GM12801 (cell line): ENCODE results near the gene TP73.

ENCODE experiments used
- TF ChIP-seq, protein P1 (sequence below): IDR thresholded peaks from one replicate; pipeline ENCODE4 v1.5.1; 2011; ENCODE audit warnings: control low read depth; ENCODE audit not compliant: insufficient read length; ENCODE audit errors: extremely low read depth

TP73 gene

DNA sequence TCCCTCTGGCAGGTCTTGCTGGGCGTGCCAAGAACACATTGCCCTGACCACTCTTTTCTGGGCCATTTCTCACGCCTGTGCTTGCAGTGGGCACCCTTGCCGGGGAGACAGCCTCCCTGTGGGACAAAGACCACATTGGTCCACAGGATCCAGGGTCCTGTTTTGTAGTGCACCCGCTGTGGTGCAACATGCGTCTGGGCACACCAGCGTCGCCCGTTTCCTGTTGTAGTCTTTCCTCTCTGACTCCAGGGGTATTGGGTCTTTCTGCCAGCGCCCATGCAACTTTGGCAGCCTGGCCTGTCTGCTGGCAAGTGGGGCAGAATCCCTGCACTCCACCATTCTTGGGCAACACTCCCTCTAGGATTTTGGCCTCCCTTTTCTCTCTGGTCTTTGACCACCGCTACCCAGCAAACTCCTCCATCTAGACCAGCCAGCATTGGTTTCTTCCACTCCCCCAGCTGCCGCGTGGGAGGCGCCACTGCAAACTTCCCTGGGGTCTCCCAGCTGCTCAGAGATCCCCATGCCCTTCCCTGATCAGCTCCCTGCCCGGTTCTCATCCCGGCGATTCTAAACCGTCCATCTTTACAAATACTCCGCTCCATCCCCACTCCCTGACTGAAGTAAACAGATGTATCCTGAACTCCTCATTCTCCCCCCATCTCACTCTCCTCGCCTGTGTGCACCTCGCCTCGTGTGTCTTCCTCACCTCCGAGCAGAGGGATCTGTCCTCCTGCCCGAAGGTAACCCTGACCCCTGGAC, 28.7 kb upstream of the TP73 start:
- TF ChIP-seq, protein P1, sequence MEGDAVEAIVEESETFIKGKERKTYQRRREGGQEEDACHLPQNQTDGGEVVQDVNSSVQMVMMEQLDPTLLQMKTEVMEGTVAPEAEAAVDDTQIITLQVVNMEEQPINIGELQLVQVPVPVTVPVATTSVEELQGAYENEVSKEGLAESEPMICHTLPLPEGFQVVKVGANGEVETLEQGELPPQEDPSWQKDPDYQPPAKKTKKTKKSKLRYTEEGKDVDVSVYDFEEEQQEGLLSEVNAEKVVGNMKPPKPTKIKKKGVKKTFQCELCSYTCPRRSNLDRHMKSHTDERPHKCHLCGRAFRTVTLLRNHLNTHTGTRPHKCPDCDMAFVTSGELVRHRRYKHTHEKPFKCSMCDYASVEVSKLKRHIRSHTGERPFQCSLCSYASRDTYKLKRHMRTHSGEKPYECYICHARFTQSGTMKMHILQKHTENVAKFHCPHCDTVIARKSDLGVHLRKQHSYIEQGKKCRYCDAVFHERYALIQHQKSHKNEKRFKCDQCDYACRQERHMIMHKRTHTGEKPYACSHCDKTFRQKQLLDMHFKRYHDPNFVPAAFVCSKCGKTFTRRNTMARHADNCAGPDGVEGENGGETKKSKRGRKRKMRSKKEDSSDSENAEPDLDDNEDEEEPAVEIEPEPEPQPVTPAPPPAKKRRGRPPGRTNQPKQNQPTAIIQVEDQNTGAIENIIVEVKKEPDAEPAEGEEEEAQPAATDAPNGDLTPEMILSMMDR, result no peak

DNA sequence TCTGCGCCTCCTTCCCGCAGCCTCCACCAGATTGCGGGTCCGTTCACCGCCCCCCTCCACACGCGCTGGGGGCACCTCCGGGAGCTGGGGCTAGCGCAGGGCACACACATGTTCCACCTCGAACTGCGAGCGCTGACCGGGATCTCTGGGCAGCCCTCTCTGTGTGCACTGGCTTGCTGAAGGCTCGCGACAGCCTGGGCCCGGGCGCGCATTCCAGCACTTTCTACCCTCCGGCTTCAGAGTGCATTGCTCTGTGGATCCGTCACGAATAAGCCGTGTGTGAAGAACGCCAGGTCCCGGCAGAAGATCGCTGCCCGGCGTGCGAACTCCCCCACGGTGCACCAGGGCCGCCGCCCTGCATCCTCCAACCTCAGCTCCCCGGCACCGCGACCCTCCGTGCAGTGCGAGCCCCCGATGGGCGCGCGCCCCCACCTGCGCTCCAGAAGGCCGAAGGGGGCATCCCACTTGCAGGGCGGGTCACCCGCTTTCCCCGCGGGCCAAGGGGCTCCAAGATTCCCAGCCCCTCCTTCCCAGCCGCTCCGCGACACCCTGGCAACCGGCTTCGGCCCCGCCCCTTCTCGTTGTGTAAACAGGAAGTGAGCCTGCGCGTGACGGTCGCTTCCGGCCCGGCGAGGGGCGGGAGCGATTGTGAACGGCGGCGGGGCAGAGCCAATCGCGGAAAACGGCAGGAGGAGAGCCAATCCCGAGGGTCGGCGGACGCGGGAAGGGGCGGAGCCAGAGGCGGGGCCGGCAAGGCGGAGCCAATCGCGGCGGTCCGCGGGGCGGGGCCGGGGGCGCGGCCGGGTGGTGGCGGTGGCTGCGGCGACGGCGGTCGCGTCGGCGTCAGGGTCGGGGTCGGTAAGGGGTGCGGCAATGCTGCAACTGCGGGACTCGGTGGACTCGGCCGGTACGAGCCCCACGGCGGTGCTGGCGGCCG, 27.8 kb upstream of the TP73 start, which contains the start of gene TPRG1L:
Gene TPRG1L, plus strand, starts transcription at position 816 of the 937 bp plus-strand sequence. Its CDS starts 58 bp downstream, at position 874.
- TF ChIP-seq, protein P1, result no peak

DNA sequence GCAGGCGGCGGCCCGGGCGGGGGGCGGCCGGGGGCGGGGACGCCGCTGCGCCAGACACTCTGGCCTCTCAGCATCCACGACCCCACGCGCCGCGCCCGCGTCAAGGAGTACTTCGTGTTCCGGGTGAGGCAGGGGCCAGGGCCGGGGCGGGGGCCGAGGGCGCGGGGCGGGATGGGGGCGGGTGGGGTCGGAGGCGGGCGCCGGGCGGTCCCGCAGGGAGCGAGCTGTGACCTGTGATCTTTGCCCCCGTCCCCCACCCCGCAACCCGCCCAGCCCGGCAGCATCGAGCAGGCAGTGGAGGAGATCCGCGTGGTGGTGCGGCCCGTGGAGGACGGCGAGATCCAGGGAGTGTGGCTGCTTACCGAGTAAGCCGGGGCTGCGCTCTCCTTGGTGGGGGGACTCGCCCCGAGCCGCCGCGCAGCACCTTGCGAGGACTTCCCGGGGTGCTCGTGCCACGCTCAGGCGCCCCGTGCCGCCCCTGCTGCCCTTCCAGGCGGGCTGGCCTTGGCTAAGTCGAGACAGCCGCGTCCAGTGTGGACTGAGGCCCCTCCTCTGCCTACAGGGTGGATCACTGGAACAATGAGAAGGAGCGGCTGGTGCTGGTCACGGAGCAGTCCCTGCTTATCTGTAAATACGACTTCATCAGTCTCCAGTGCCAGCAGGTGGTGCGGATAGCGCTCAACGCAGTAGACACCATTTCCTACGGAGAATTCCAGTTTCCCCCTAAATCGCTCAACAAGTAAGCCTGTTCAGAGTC, 27.0 kb upstream of the TP73 start:
- TF ChIP-seq, protein P1, result no peak

DNA sequence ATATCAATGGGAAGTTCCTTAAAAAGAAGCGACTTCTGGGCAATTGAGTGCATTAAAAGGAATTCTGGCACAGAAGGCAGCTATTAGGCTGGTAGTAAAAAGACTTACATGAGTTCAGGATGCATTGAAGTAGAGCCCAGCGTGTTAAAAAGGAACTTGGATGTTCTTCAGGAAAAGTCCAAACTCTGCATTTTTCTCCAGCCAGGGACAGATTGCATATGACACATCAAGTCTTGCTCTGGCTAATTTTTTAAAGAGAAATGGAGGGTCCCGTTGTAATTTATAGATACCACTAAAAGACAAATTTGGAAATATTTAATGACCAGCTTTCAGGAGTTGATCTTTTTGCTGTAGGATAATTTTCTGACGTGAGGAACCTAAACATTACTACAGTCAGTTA, 26.3 kb upstream of the TP73 start:
- TF ChIP-seq, protein P1, result no peak

DNA sequence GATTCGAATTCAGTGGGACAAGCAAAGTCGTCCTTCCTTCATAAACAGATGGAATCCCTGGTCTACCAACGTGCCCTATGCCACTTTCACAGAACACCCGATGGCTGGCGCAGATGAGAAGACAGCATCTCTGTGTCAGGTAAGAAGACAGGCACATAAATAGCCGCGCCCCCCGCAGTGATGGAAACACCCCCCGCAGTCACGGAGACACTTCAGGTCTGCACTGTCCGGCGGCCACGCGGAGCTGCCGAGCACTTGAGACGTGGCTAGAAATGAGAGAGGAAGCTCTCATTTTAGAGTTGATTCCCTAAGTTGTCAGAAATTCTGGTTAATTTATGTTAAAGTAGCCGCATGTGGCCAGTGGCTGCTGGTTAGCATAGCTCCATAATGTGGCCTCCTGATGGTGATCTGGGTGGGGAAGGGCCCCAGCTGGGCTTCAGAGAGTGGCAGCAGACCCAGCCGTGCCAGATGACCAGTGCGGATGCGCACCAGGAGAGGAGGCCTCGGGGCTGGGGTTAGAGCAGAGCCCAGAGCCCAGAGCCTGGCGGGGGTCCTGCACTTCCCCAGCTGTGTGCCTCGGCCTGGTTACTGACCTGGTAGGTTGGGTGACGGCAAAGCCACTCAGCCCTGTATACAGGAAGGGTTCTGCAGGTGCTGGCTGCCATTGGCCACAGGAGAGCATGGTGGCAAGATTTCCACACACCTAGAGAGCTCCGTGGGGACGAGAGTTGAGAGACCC, 24.6 kb upstream of the TP73 start:
- TF ChIP-seq, protein P1, result no peak

DNA sequence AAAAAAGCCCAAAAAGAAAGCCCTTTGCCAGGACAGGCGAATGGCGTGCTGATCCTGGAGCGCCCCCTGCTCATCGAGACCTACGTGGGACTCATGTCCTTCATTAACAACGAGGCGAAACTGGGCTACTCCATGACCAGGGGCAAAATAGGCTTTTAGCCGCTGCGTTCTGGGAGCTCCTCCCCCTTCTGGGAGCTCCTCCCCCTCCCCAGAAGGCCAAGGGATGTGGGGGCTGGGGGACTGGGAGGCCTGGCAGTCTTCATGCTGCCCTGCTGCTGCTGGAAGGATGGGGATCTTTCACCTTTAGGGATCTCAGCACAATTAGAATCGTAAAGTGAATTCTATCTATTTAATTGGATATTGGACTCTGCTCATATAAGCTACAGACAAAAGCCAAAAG, 23.9 kb upstream of the TP73 start:
- TF ChIP-seq, protein P1, result no peak
